Tibial nerve (tissue), 4 donors: ENCODE measurements around the gene ZNF575.

ENCODE experiments used
- EP300 ChIP-seq, 2 donors: sonication (generic); formaldehyde crosslinking; IDR thresholded peaks; one replicate each; pipeline ENCODE4 v1.6.1; 2017; ENCODE audit warnings: antibody characterized with exemption in 2 of 2, mild to moderate bottlenecking in 1 of 2
- POLR2A ChIP-seq, 2 donors: fragments of 450-650 bp; IDR thresholded peaks; one replicate each; pipeline ENCODE4 v1.6.1; 2017; ENCODE audit warnings: antibody characterized with exemption in 2 of 2, mild to moderate bottlenecking in 2 of 2, moderate library complexity in 2 of 2
- TF ChIP-seq, protein P1 (sequence below), 5 experiments: fragments of 200-600 bp in 3 of 5; fragments of 450-650 bp in 2 of 5; sonication (generic) in 3 of 5; IDR thresholded peaks; one replicate each; pipeline ENCODE4 v1.5.1; 2016 to 2019; ENCODE audit warnings: antibody characterized with exemption in 5 of 5, mild to moderate bottlenecking in 3 of 5, moderate library complexity in 2 of 5

DNA sequence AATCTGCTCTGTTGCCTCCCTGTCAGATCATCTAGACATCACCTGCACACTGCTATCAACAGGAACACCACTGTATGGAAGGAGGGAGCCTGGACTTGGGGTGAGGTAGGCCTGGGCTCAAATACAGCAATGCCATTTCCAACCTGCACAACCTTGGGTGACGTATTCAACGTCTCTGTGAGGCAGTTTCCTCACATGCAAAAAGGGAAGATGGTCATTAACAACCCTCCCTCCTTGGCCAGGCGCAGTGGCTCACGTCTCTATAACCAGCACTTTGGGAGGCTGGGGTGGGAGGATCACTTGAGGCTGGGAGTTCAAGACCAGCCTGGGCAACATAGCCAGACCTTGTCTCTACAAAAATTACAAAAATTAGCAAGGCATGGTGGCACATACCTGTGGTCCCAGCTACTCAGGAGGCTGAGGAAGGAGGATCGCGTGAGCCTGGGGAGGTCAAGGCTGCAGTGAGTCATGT lies 29.3 kb downstream of the ZNF575 start:
- TF ChIP-seq, protein P1, sequence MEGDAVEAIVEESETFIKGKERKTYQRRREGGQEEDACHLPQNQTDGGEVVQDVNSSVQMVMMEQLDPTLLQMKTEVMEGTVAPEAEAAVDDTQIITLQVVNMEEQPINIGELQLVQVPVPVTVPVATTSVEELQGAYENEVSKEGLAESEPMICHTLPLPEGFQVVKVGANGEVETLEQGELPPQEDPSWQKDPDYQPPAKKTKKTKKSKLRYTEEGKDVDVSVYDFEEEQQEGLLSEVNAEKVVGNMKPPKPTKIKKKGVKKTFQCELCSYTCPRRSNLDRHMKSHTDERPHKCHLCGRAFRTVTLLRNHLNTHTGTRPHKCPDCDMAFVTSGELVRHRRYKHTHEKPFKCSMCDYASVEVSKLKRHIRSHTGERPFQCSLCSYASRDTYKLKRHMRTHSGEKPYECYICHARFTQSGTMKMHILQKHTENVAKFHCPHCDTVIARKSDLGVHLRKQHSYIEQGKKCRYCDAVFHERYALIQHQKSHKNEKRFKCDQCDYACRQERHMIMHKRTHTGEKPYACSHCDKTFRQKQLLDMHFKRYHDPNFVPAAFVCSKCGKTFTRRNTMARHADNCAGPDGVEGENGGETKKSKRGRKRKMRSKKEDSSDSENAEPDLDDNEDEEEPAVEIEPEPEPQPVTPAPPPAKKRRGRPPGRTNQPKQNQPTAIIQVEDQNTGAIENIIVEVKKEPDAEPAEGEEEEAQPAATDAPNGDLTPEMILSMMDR (IDR thresholded peaks at IDR 0.05): no peak
- TF ChIP-seq POLR2A (IDR thresholded peaks at IDR 0.05) (no peak), EP300 (IDR thresholded peaks at IDR 0.05) (no peak)
